Spinal cord (tissue), 10 donors: ENCODE measurements around the gene NPAS2. TPM values are rescaled to one million over a fixed set of nuclear protein-coding genes. Genes with fewer than 3 reads are reported as not detected.

Experiments used
- DNase-seq, 6 donors: peaks; one replicate each; pipeline versions ENCODE4 v3.0.0 to v3.0.0-alpha.2; 2013 to 2015; ENCODE audit warnings: low spot score in 6 of 6, low read depth in 4 of 6
- H3K27ac ChIP-seq: one replicate; pipeline ENCODE4 v1.5.1; 2013; ENCODE audit warnings: low read depth, low read length, control low read depth
- H3K27me3 ChIP-seq: one replicate; pipeline ENCODE4 v1.6.1; 2013; ENCODE audit warnings: low read length; ENCODE audit not compliant: control insufficient read depth, insufficient read depth
- H3K36me3 ChIP-seq: one replicate; pipeline ENCODE4 v1.6.1; 2013; ENCODE audit warnings: low read length; ENCODE audit not compliant: control insufficient read depth, insufficient read depth
- H3K4me1 ChIP-seq: one replicate; pipeline ENCODE4 v1.6.1; 2013; ENCODE audit warnings: low read length; ENCODE audit not compliant: control insufficient read depth, insufficient read depth
- H3K4me3 ChIP-seq: one replicate; pipeline ENCODE4 v1.5.1; 2013; ENCODE audit warnings: low read depth, low read length, control low read depth
- H3K9me3 ChIP-seq: one replicate; pipeline ENCODE4 v1.6.1; 2013; ENCODE audit warnings: low read length; ENCODE audit not compliant: control insufficient read depth, insufficient read depth
- WGBS: methylation state at CpG from one replicate; pipeline ENCODE4 v1.1.5; 2013; ENCODE audit warnings: missing lambda C conversion rate; ENCODE audit not compliant: insufficient coverage; 5-methylcytosine and 5-hydroxymethylcytosine counted together
- polyA plus RNA-seq, 2 donors: library from polyadenylated mRNA; unstranded; fragments of 120-200 nt; gene quantifications; one replicate each; pipeline ENCODE4 v1.2.1, GENCODE V29; 2013; ENCODE audit not compliant: insufficient read length in 2 of 2
- total RNA-seq, 2 donors: library from RNA; depleted of rRNA in 1 of 2; stranded (reverse); fragments of 120-200 nt in 1 of 2; fragments of >200 nt in 1 of 2; gene quantifications; one replicate each; pipeline versions ENCODE4 v1.2.3 to v1.2.4, GENCODE V29; 2013 to 2014
- donor health status: healthy.

NPAS2 gene
- total and polyA plus RNA-seq, 4 donors = 6.4 to 24.6 (median 14.6) TPM

DNA sequence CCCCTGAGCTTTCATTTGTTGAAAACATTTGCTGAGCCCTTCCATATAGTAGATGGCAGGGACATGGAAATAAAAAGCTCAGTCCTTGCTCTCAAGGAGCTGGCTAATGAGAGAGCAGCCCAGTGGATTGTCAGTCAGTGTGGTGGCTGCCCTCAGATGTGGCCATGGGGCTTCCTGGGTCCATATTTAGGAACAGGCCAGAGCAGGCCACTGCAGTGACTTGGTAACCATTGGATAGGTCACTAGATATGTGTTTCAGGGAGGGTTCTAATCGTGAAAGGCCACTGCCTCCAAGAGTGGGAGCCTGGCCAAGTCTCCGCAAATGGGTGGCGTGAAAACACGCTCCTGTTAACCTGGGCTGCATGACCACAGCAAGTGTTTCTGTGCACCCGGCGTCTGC, 37.4 kb downstream of the NPAS2 start:
- H3K36me3 ChIP-seq = no peaks in the 10 kb centered on the region
- no peaks in the 10 kb centered on the region for H3K27me3 ChIP-seq
- no peak overlapping the region for H3K27ac ChIP-seq
- no peaks in the 10 kb centered on the region for H3K4me1 ChIP-seq
- no peak overlapping the region for H3K4me3 ChIP-seq
- H3K9me3 ChIP-seq = no peaks in the 10 kb centered on the region
- no peak for DNase-seq
- WGBS = 64% methylated on average over 6 of the region's 6 CpGs

DNA sequence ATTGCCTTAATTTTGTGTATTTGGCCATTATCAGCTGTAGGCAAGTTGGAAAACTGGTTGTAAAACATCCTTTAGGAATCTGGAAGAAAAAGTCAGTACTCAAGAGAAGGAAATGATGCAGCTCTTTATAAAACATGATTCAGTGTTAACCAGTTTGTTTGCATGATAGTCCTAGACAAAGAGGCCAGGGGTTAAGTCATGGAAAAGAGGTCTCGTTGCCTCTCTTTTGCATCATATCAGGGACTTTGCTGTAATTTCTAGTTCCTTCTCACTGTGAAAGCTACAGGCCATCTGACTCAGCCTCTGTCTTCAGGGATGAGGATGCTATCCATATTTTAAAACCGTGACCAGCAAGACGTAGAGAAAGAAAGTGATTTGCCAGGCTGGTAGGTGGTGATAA, 38.0 kb downstream of the NPAS2 start:
- DNase-seq = no peak
- Histone ChIP-seq H3K4me1 (no peaks in the 10 kb centered on the region), H3K36me3 (no peaks in the 10 kb centered on the region), H3K4me3 (no peak overlapping the region), H3K9me3 (no peaks in the 10 kb centered on the region), H3K27me3 (no peaks in the 10 kb centered on the region), H3K27ac (no peak overlapping the region)
- WGBS = 80% methylated on average over 1 of the region's 3 CpGs

DNA sequence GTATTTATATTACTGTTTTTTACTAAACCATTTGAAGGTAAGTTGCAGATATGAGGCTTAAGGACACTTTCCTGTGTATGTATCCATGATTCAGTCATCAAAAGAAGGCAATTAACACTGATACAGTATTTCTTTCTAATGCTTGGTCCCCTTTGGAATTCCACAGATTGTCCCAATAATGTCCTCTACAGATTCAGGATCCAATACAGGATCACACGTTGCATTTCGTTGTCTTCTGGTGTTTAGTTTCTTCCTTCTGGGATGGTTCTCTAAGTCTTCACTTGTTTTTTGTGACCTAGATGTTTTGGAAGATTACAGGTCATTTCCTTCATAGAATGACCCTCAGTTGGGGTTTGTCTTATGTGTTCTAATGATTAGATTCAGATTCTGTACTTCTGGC, 40.0 kb downstream of the NPAS2 start:
- no peak for DNase-seq
- Histone ChIP-seq H3K4me1 (no peaks in the 10 kb centered on the region), H3K27ac (no peak overlapping the region), H3K27me3 (no peaks in the 10 kb centered on the region), H3K4me3 (no peak overlapping the region), H3K9me3 (no peaks in the 10 kb centered on the region), H3K36me3 (no peaks in the 10 kb centered on the region)
- WGBS = no CpG with 5 or more reads among the region's 2 CpGs

DNA sequence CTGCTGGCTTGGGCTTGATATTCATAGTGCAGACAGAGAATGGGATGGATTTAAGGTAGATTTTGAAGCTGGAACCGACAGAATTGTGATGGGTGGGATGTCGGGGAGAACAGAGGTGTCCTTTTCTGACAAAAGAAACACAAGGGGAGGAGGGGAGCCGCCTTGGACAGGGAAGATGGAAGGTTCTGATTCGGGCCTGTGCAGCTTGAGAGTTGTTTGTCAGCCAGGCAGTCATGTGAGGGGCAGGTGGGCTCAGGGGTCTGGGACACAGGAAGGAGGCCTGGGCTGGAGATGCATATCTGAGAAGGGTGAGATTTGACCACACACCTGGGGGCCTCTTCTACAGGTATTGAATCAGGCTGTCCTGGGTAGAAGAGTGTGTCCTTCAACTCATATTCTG, 41.4 kb downstream of the NPAS2 start:
- Histone ChIP-seq H3K9me3 (no peaks in the 10 kb centered on the region), H3K36me3 (no peaks in the 10 kb centered on the region), H3K4me3 (no peak overlapping the region), H3K27me3 (no peaks in the 10 kb centered on the region), H3K27ac (no peak overlapping the region), H3K4me1 (no peaks in the 10 kb centered on the region)
- DNase-seq = no peak
- 89% methylated on average over 4 of the region's 4 CpGs for WGBS

GRCh38 chr2:100862081-100862480, 42.1 kb downstream of the NPAS2 start:
- Histone ChIP-seq H3K36me3 (no peaks in the 10 kb centered on the region), H3K9me3 (no peaks in the 10 kb centered on the region), H3K27ac (no peak overlapping the region), H3K4me1 (no peaks in the 10 kb centered on the region), H3K4me3 (no peak overlapping the region), H3K27me3 (no peaks in the 10 kb centered on the region)
- no peak for DNase-seq
- WGBS = 100% methylated on average over 1 of the region's 5 CpGs

- no peak overlapping the region for H3K27ac ChIP-seq
- H3K9me3 ChIP-seq = no peaks in the 10 kb centered on the region
- H3K4me1 ChIP-seq = no peaks in the 10 kb centered on the region
- 96% methylated on average over 4 of the region's 5 CpGs for WGBS
- H3K4me3 ChIP-seq = no peak overlapping the region
- no peaks in the 10 kb centered on the region for H3K27me3 ChIP-seq
- no peak for DNase-seq
- H3K36me3 ChIP-seq = no peaks in the 10 kb centered on the region
These were observed 46.0 kb downstream of the NPAS2 start for GRCh38 chr2:100865816-100866460.

DNA sequence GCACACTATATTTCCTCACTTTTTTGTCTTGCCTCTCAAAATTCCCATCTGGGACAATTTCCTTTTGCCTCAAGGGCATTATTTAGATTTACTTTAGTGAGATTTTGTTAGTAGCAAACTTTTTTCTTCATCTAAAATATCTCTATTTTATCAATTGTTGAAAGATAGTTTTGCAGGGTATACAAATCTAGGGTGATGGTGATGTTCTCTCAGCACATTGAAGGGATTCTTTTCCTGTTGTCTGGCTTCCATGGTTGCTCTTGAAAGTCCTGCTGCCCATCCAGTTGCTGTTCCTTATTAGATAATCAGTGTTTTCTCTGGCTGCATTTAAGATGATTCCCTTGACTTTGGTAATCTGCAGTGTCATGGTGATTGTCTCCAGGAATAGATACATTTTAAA, 48.1 kb downstream of the NPAS2 start:
- Histone ChIP-seq H3K4me1 (no peaks in the 10 kb centered on the region), H3K36me3 (no peaks in the 10 kb centered on the region)
- DNase-seq = no peak

DNA sequence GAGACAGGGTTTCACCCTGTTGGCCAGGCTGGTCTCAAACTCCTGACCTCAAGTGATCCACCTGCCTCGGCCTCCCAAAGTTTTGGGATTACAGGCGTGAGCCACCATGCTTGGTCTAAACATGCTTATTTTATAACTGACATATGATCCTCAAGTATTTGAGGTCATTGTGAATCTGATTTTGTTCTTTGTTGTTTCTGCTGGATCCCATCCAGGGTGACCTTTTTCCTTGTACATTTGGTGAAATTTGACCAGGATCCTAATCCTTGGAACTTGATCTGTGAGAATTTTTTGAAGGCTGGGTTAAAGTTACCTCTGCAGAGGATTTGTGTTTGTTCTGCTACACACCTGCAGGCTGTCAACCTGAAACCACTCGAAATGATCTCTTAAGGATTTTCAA, 49.2 kb downstream of the NPAS2 start:
- WGBS = 100% methylated on average over 1 of the region's 3 CpGs

More for the DNA sequence above, 48.1 kb downstream of the NPAS2 start:
- Histone ChIP-seq H3K4me3 (no peak overlapping the region), H3K27me3 (no peaks in the 10 kb centered on the region), H3K9me3 (no peaks in the 10 kb centered on the region), H3K27ac (no peak overlapping the region)

GRCh38 chr2:100870652-100871531, 51.0 kb downstream of the NPAS2 start:
- Histone ChIP-seq H3K4me1 (peaks cover 5% of the 10 kb centered on the region), H3K27ac (no peak overlapping the region), H3K4me3 (no peak overlapping the region), H3K36me3 (no peaks in the 10 kb centered on the region), H3K27me3 (no peaks in the 10 kb centered on the region), H3K9me3 (no peaks in the 10 kb centered on the region)
- 73% methylated on average over 4 of the region's 6 CpGs for WGBS
- DNase-seq = no peak

More for the DNA sequence above, 49.2 kb downstream of the NPAS2 start:
- DNase-seq = no peak
- H3K9me3 ChIP-seq = no peaks in the 10 kb centered on the region
- H3K4me3 ChIP-seq = no peak overlapping the region
- no peaks in the 10 kb centered on the region for H3K36me3 ChIP-seq
- H3K4me1 ChIP-seq = no peaks in the 10 kb centered on the region
- H3K27me3 ChIP-seq = no peaks in the 10 kb centered on the region
- H3K27ac ChIP-seq = no peak overlapping the region
